ENCODE data around the gene EXOC2. TPM values are rescaled to one million over a fixed set of nuclear protein-coding genes. Genes with fewer than 3 reads are reported as not detected.

Gene EXOC2
- total and polyA plus RNA-seq, 2 donors, result 11.8 to 29.9 TPM

- 86% methylated on average over 32 of the region's 32 CpGs for WGBS
- peaks cover 2% of the 10 kb centered on the region for H3K4me1 ChIP-seq (ENCODE audit: insufficient read depth)
- no peak overlapping the region for H3K27ac ChIP-seq (ENCODE audit: low read depth)
- no peak overlapping the region for H3K4me3 ChIP-seq (ENCODE audit: low read depth, low read length)
- H3K36me3 ChIP-seq (ENCODE audit: insufficient read depth), result no peaks in the 10 kb centered on the region
- no peak for DNase-seq (ENCODE audit: extremely low spot score)
Observed at GRCh38 chr6:503610-504362, 189.2 kb downstream of the EXOC2 start.

- H3K4me1 ChIP-seq (ENCODE audit: insufficient read depth), result peaks cover 2% of the 10 kb centered on the region
- H3K4me3 ChIP-seq (ENCODE audit: low read depth, low read length), result no peak overlapping the region
- WGBS, result 93% methylated on average over 7 of the region's 7 CpGs
- DNase-seq (ENCODE audit: extremely low spot score), result no peak
- no peaks in the 10 kb centered on the region for H3K36me3 ChIP-seq (ENCODE audit: insufficient read depth)
- H3K27ac ChIP-seq (ENCODE audit: low read depth), result no peak overlapping the region
Observed at GRCh38 chr6:502761-503160, 190.2 kb downstream of the EXOC2 start.

- WGBS, result 74% methylated on average over 22 of the region's 22 CpGs
- DNase-seq (ENCODE audit: extremely low spot score), result no peak
- Histone ChIP-seq H3K4me3 (ENCODE audit: low read depth, low read length) (no peak overlapping the region), H3K36me3 (ENCODE audit: insufficient read depth) (no peaks in the 10 kb centered on the region), H3K4me1 (ENCODE audit: insufficient read depth) (peaks cover 2% of the 10 kb centered on the region), H3K27ac (ENCODE audit: low read depth) (no peak overlapping the region)
Observed at GRCh38 chr6:501891-502601, 190.9 kb downstream of the EXOC2 start.

DNA sequence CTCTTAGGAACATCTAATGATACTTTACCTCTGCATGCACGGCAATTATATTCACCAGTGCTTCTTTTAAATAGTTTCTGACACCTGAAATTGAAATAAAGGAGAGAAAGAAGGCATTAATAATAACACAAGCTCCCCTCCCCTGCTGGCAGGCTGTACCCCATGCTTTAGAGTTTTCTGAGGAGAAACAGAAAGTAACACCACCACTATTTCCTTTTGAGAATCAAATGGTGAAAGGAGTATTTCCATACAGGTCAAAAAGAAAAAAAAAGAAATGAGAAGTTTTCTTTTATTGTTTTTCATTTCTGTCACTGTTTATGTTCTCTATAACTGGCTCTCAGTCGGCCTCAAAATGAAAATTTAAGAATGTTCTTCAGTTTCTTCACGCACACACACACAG lies 193.3 kb downstream of the EXOC2 start:
- Histone ChIP-seq H3K4me3 (ENCODE audit: low read depth, low read length) (no peak overlapping the region), H3K27ac (ENCODE audit: low read depth) (no peak overlapping the region), H3K4me1 (ENCODE audit: insufficient read depth) (peaks cover 2% of the 10 kb centered on the region), H3K36me3 (ENCODE audit: insufficient read depth) (peaks cover 2% of the 10 kb centered on the region)
- DNase-seq (ENCODE audit: extremely low spot score), result no peak
- 72% methylated on average over 3 of the region's 3 CpGs for WGBS

GRCh38 chr6:498795-499231 lies 194.1 kb downstream of the EXOC2 start:
- Histone ChIP-seq H3K4me3 (ENCODE audit: low read depth, low read length) (no peak overlapping the region), H3K4me1 (ENCODE audit: insufficient read depth) (peaks cover 2% of the 10 kb centered on the region), H3K27ac (ENCODE audit: low read depth) (no peak overlapping the region), H3K36me3 (ENCODE audit: insufficient read depth) (peaks cover 2% of the 10 kb centered on the region)
- 70% methylated on average over 9 of the region's 9 CpGs for WGBS
- no peak for DNase-seq (ENCODE audit: extremely low spot score)

DNA sequence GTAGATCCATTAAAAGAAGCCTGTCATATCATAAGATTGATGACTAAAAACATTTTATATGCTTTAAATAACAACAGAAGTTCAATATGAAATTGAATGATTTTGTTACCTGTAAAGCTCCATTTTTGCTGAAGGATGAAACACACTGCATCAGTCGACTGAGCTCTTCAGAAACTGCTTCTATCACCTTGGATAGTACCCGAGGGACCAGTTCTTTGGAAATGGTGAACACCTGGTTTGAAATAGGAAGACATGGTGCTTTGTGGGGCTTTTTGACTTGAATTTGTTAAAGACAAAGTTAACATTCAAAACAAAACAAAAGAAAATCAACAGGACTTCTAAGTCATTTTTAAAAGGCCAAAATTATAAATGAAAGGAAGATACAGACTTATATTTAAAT lies 195.7 kb downstream of the EXOC2 start:
- no peak overlapping the region for H3K4me3 ChIP-seq (ENCODE audit: low read depth, low read length)
- peaks cover 2% of the 10 kb centered on the region for H3K36me3 ChIP-seq (ENCODE audit: insufficient read depth)
- WGBS, result 91% methylated on average over 2 of the region's 2 CpGs
- H3K27ac ChIP-seq (ENCODE audit: low read depth), result no peak overlapping the region
- peaks cover 2% of the 10 kb centered on the region for H3K4me1 ChIP-seq (ENCODE audit: insufficient read depth)
- no peak for DNase-seq (ENCODE audit: extremely low spot score)

DNA sequence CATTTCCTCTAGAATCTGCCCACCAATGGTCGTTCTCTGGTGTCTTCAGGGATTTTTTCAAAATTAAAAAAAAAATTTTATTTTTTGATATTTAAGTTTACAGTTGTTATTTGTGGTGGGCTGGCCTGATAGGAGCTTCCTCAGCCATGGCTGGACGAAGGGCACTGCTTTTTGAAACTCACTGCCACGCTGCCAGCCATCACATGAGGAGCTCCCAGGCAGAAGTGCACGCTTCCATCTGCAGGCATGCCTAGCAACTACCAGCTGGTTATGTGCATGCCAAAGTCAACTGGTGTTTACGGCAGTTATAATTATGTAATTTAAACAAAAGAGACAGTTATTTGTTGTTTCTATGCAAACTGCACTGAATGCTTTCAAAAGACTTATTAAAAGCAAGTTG lies 196.3 kb downstream of the EXOC2 start:
- DNase-seq (ENCODE audit: extremely low spot score), result no peak
- Histone ChIP-seq H3K27ac (ENCODE audit: low read depth) (no peak overlapping the region), H3K36me3 (ENCODE audit: insufficient read depth) (peaks cover 2% of the 10 kb centered on the region), H3K4me1 (ENCODE audit: insufficient read depth) (no peaks in the 10 kb centered on the region), H3K4me3 (ENCODE audit: low read depth, low read length) (no peak overlapping the region)
- 90% methylated on average over 5 of the region's 5 CpGs for WGBS

GRCh38 chr6:494394-494793 lies 198.5 kb downstream of the EXOC2 start:
- DNase-seq (ENCODE audit: extremely low spot score), result no peak
- Histone ChIP-seq H3K27ac (ENCODE audit: low read depth) (no peak overlapping the region), H3K4me3 (ENCODE audit: low read depth, low read length) (no peak overlapping the region), H3K36me3 (ENCODE audit: insufficient read depth) (peaks cover 2% of the 10 kb centered on the region), H3K4me1 (ENCODE audit: insufficient read depth) (no peaks in the 10 kb centered on the region)
- 91% methylated on average over 5 of the region's 5 CpGs for WGBS

- DNase-seq (ENCODE audit: extremely low spot score), result no peak
- peaks cover 2% of the 10 kb centered on the region for H3K36me3 ChIP-seq (ENCODE audit: insufficient read depth)
- WGBS, result 87% methylated on average over 6 of the region's 6 CpGs
- no peaks in the 10 kb centered on the region for H3K4me1 ChIP-seq (ENCODE audit: insufficient read depth)
- no peak overlapping the region for H3K4me3 ChIP-seq (ENCODE audit: low read depth, low read length)
- no peak overlapping the region for H3K27ac ChIP-seq (ENCODE audit: low read depth)
Observed at GRCh38 chr6:493840-494239, 199.1 kb downstream of the EXOC2 start.

- 93% methylated on average over 2 of the region's 2 CpGs for WGBS
- DNase-seq (ENCODE audit: extremely low spot score), result no peak
- H3K4me3 ChIP-seq (ENCODE audit: low read depth, low read length), result no peak overlapping the region
- peaks cover 2% of the 10 kb centered on the region for H3K36me3 ChIP-seq (ENCODE audit: insufficient read depth)
- no peak overlapping the region for H3K27ac ChIP-seq (ENCODE audit: low read depth)
- no peaks in the 10 kb centered on the region for H3K4me1 ChIP-seq (ENCODE audit: insufficient read depth)
Observed at GRCh38 chr6:492816-493414, 200.0 kb downstream of the EXOC2 start.

- Histone ChIP-seq H3K36me3 (ENCODE audit: insufficient read depth) (peaks cover 2% of the 10 kb centered on the region), H3K4me3 (ENCODE audit: low read depth, low read length) (no peak overlapping the region), H3K27ac (ENCODE audit: low read depth) (no peak overlapping the region), H3K4me1 (ENCODE audit: insufficient read depth) (no peaks in the 10 kb centered on the region)
- 95% methylated on average over 5 of the region's 5 CpGs for WGBS
- DNase-seq (ENCODE audit: extremely low spot score), result no peak
Observed at GRCh38 chr6:492178-492577, 200.8 kb downstream of the EXOC2 start.

GRCh38 chr6:491233-491632 lies 201.7 kb downstream of the EXOC2 start:
- WGBS, result 87% methylated on average over 6 of the region's 6 CpGs
- H3K4me3 ChIP-seq (ENCODE audit: low read depth, low read length), result no peak overlapping the region
- DNase-seq (ENCODE audit: extremely low spot score), result no peak
- no peak overlapping the region for H3K27ac ChIP-seq (ENCODE audit: low read depth)
- no peaks in the 10 kb centered on the region for H3K4me1 ChIP-seq (ENCODE audit: insufficient read depth)
- H3K36me3 ChIP-seq (ENCODE audit: insufficient read depth), result peaks cover 2% of the 10 kb centered on the region

DNA sequence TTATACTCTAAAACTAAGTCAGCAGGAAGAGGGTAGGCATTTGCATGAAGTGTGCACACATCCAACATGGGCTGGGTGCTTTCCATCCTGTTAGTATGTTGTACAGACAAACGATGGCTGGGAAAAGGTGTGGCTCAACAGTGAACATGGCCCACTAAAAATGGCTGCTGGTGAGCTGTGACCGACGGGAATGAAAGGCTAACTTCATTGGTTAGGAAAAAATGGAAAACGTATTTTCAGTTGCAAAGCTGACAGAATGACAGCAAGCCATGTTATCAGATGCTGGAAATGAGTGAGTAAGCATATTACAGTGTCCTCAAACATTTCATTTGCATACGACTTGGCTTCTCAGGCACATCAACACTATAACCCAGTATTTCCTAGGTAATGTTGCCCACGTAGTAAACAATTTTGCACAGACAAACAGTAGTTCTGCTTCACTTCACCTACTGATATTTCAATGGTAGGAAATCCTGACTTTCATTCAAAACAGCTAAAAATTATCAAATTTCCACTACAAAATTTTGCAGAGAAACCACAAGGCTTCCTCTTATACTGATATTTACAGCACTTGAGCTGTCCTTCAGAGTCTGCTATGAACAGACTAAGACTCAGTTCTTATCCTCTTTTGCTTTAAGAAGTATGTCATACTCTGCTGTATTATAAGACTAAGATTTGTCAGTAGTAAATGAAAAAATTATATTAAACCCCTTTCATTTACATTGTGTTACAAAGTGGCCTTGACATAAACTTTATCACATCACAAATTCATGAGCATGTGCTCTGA lies 202.5 kb downstream of the EXOC2 start:
- H3K4me1 ChIP-seq (ENCODE audit: insufficient read depth), result no peaks in the 10 kb centered on the region
- WGBS, result 81% methylated on average over 6 of the region's 6 CpGs
- H3K36me3 ChIP-seq (ENCODE audit: insufficient read depth), result peaks cover 2% of the 10 kb centered on the region
- DNase-seq (ENCODE audit: extremely low spot score), result no peak
- H3K4me3 ChIP-seq (ENCODE audit: low read depth, low read length), result no peak overlapping the region
- no peak overlapping the region for H3K27ac ChIP-seq (ENCODE audit: low read depth)

Measured in urinary bladder (tissue), 4 donors.